HepG2 (cell line): Measurements from ENCODE around the gene LAMP1. TPM values are rescaled to one million over a fixed set of nuclear protein-coding genes. Genes with fewer than 3 reads are reported as not detected.
A peak's percentile ranks its signal among the peaks of the same experiment; 100 is the strongest.

ENCODE experiments used
- CEBPG ChIP-seq: IDR thresholded peaks from 2 replicates; pipeline ENCODE4 v1.6.1; 2016
- ERF ChIP-seq: IDR thresholded peaks from 2 replicates; pipeline ENCODE4 v1.6.1; 2018; ENCODE audit warnings: missing biosample characterization, missing genetic modification reagents
- FIP1L1 ChIP-seq: fragments of 200-400 bp; formaldehyde crosslinking; IDR thresholded peaks from 2 replicates; pipeline ENCODE4 v1.6.1; 2018; ENCODE audit warnings: low read depth, mild to moderate bottlenecking, low read length, moderate library complexity, borderline replicate concordance; ENCODE audit not compliant: insufficient read depth
- HDAC6 ChIP-seq: fragments of 200-600 bp; sonication (generic); IDR thresholded peaks from 2 replicates; pipeline ENCODE4 v1.7.0; 2017; ENCODE audit warnings: mild to moderate bottlenecking, antibody characterized with exemption, low read length, low read depth
- HHEX ChIP-seq: IDR thresholded peaks from 2 replicates; pipeline ENCODE4 v1.6.1; 2016; ENCODE audit warnings: control low read depth
- JDP2 ChIP-seq: sonication (generic); formaldehyde crosslinking; IDR thresholded peaks from 2 replicates; pipeline ENCODE4 v1.8.1; 2022; ENCODE audit warnings: missing genetic modification reagents, borderline replicate concordance
- NFKBIZ ChIP-seq: IDR thresholded peaks from 2 replicates; pipeline ENCODE4 v1.6.1; 2018; ENCODE audit warnings: missing genetic modification reagents, missing compliant biosample characterization
- POGZ ChIP-seq: sonication (generic); formaldehyde crosslinking; IDR thresholded peaks from 2 replicates; pipeline ENCODE4 v1.4.0; 2020; ENCODE audit warnings: mild to moderate bottlenecking, missing genetic modification reagents
- REL ChIP-seq: sonication (generic); formaldehyde crosslinking; conservative IDR thresholded peaks from 2 replicates; pipeline ENCODE4 v1.8.0; 2022; ENCODE audit warnings: mild to moderate bottlenecking, missing genetic modification reagents, moderate library complexity
- SMARCE1 ChIP-seq: fragments of 450-650 bp; IDR thresholded peaks from 2 replicates; pipeline ENCODE4 v1.6.1; 2017; ENCODE audit warnings: borderline replicate concordance
- SMC3 ChIP-seq: IDR thresholded peaks from 2 replicates; pipeline ENCODE4 v1.6.1; 2011; ENCODE audit warnings: low read length, improper control_type of control experiment
- SP2 ChIP-seq: sonication (generic); formaldehyde crosslinking; IDR thresholded peaks from 2 replicates; pipeline ENCODE4 v1.5.1; 2020; ENCODE audit warnings: mild to moderate bottlenecking, missing genetic modification reagents
- SSRP1 ChIP-seq: IDR thresholded peaks from 2 replicates; pipeline ENCODE4 v1.6.1; 2016; ENCODE audit warnings: control low read depth
- ZBTB21 ChIP-seq: sonication (generic); formaldehyde crosslinking; IDR thresholded peaks from 2 replicates; pipeline ENCODE4 v1.4.0; 2020; ENCODE audit warnings: missing genetic modification reagents
- ZFP36L2 ChIP-seq: sonication (generic); formaldehyde crosslinking; IDR thresholded peaks from 2 replicates; pipeline ENCODE4 v1.4.0; 2020; ENCODE audit warnings: missing genetic modification reagents
- ZFP41 ChIP-seq: sonication (generic); formaldehyde crosslinking; IDR thresholded peaks from 2 replicates; pipeline ENCODE4 v1.4.0; 2020; ENCODE audit warnings: mild to moderate bottlenecking, missing genetic modification reagents, borderline replicate concordance
- ZNF251 ChIP-seq: sonication (generic); formaldehyde crosslinking; IDR thresholded peaks from 2 replicates; pipeline ENCODE4 v1.9.0; 2021; ENCODE audit warnings: mild to moderate bottlenecking, missing genetic modification reagents
- ZNF253 ChIP-seq: sonication (generic); formaldehyde crosslinking; IDR thresholded peaks from 2 replicates; pipeline ENCODE4 v1.8.0; 2022; ENCODE audit warnings: mild to moderate bottlenecking, missing genetic modification reagents, borderline replicate concordance
- ZNF451 ChIP-seq: sonication (generic); formaldehyde crosslinking; IDR thresholded peaks from 2 replicates; pipeline ENCODE4 v1.5.0; 2020; ENCODE audit warnings: mild to moderate bottlenecking, missing genetic modification reagents
- ZNF562 ChIP-seq: sonication (generic); formaldehyde crosslinking; IDR thresholded peaks from 2 replicates; pipeline ENCODE4 v1.8.0; 2022; ENCODE audit warnings: missing genetic modification reagents, borderline replicate concordance
- ZNF589 ChIP-seq: sonication (generic); formaldehyde crosslinking; conservative IDR thresholded peaks from 2 replicates; pipeline ENCODE4 v1.8.0; 2022; ENCODE audit warnings: mild to moderate bottlenecking, moderate library complexity, missing genetic modification reagents
- ZNF816 ChIP-seq: sonication (generic); formaldehyde crosslinking; IDR thresholded peaks from 2 replicates; pipeline ENCODE4 v1.8.0; 2022; ENCODE audit warnings: missing genetic modification reagents, mild to moderate bottlenecking, borderline replicate concordance
- polyA plus RNA-seq, 8 experiments: library from polyadenylated mRNA; depleted of rRNA in 3 of 8; stranded (reverse) in 7 of 8; unstranded in 1 of 8; fragments of >200 nt; fragmentation: Illumina TruSeq in 4 of 8; extraction: Trizol in 4 of 8; gene quantifications; 2 replicates each; pipeline versions ENCODE4 v1.2.1 to v1.2.3, GENCODE V29; 2011 to 2016; ENCODE audit warnings: low read depth in 4 of 8, missing spikeins in 1 of 8, mixed read lengths in 1 of 8; ENCODE audit not compliant: insufficient read depth in 1 of 8
- total RNA-seq, 5 experiments: library from RNA; depleted of rRNA; stranded (reverse); fragments of >200 nt; fragmentation: Illumina TruSeq; extraction: Trizol; gene quantifications; 2 replicates each; pipeline ENCODE4 v1.2.3, GENCODE V29; 2016; ENCODE audit warnings: low read depth in 1 of 5
- TF ChIP-seq, protein P1 (sequence below): sonication (generic); formaldehyde crosslinking; IDR thresholded peaks from 2 replicates; pipeline ENCODE4 v1.4.0; 2020; ENCODE audit warnings: low read depth, missing genetic modification reagents
- TF ChIP-seq, protein P2 (sequence below): sonication (generic); formaldehyde crosslinking; IDR thresholded peaks from 2 replicates; pipeline ENCODE4 v1.5.1; 2020; ENCODE audit warnings: missing genetic modification reagents, mild to moderate bottlenecking, borderline replicate concordance
- TF ChIP-seq, protein P3 (sequence below): sonication (generic); formaldehyde crosslinking; IDR thresholded peaks from 2 replicates; pipeline ENCODE4 v1.4.0; 2020; ENCODE audit warnings: missing genetic modification reagents
- TF ChIP-seq, protein P4 (sequence below): sonication (generic); formaldehyde crosslinking; IDR thresholded peaks from 2 replicates; pipeline ENCODE4 v1.5.0; 2020; ENCODE audit warnings: missing genetic modification reagents

The LAMP1 gene
- total and polyA plus RNA-seq, 2 of the 13 experiments (the other 11 are each of a cell fraction or from before 2014, with no cell fraction given): 103 to 112 TPM

DNA sequence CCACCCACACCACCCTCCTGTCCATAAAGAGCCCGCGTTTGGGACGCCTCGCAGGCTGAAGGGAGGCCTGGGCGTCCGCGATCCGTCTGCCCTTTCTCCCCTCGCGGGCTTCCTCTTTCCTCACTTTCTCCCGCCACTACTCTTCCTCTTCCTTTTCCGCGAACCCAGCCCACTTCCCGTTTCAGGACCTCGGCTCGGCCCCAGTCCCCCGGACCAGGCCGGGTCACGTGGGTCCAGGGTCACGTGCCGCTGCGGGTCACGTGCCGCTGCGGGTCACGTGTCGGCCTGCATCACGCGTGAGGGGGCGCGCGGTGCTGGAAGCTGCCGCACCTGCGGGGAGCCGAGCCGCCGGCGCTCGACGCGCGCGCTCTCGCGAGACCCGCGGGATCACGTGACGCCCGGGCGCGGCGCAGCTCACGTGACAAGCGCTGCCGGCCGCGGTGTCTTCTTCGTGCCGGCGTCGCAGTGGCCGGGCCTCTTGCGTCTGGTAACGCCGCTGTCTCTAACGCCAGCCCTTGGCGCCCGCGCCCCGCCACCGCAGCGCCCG lies at the start of gene LAMP1 (continued):
- TF ChIP-seq, protein P1, sequence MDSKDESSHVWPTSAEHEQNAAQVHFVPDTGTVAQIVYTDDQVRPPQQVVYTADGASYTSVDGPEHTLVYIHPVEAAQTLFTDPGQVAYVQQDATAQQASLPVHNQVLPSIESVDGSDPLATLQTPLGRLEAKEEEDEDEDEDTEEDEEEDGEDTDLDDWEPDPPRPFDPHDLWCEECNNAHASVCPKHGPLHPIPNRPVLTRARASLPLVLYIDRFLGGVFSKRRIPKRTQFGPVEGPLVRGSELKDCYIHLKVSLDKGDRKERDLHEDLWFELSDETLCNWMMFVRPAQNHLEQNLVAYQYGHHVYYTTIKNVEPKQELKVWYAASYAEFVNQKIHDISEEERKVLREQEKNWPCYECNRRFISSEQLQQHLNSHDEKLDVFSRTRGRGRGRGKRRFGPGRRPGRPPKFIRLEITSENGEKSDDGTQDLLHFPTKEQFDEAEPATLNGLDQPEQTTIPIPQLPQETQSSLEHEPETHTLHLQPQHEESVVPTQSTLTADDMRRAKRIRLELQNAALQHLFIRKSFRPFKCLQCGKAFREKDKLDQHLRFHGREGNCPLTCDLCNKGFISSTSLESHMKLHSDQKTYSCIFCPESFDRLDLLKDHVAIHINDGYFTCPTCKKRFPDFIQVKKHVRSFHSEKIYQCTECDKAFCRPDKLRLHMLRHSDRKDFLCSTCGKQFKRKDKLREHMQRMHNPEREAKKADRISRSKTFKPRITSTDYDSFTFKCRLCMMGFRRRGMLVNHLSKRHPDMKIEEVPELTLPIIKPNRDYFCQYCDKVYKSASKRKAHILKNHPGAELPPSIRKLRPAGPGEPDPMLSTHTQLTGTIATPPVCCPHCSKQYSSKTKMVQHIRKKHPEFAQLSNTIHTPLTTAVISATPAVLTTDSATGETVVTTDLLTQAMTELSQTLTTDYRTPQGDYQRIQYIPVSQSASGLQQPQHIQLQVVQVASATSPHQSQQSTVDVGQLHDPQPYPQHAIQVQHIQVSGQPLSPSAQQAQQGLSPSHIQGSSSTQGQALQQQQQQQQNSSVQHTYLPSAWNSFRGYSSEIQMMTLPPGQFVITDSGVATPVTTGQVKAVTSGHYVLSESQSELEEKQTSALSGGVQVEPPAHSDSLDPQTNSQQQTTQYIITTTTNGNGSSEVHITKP: no peak; the same call in 1 of the 2 replicates
- TF ChIP-seq ZNF451 (peak; percentile 99), NFKBIZ (CRISPR knock-in tag) (peak; percentile 95), ZFP41 (0 out of 2 replicates have a peak, but pooled peaks have one; percentile 64), ZNF251 (CRISPR knock-in tag) (no peak), REL (CRISPR knock-in tag) (peak; percentile 93), HDAC6 (no peak), ZNF253 (CRISPR knock-in tag) (peak; percentile 96), ZBTB21 (CRISPR knock-in tag) (peak; percentile 49; the same call in 1 of the 2 replicates), JDP2 (no peak; the same call in 1 of the 2 replicates), SSRP1 (no peak), SMARCE1 (no peak), SP2 (peak; percentile 54; the same call in 1 of the 2 replicates), ZNF589 (CRISPR knock-in tag) (peak; percentile 92; the same call in 1 of the 2 replicates), ZFP36L2 (CRISPR knock-in tag) (no peak), ERF (peak; percentile 91), ZNF562 (CRISPR knock-in tag) (peak; percentile 83), ZNF816 (CRISPR knock-in tag) (no peak), SMC3 (no peak), HHEX (CRISPR knock-in tag) (no peak), POGZ (CRISPR knock-in tag) (peak; percentile 97), CEBPG (CRISPR knock-in tag) (peak; percentile 57), FIP1L1 (no peak)
- TF ChIP-seq, protein P2, sequence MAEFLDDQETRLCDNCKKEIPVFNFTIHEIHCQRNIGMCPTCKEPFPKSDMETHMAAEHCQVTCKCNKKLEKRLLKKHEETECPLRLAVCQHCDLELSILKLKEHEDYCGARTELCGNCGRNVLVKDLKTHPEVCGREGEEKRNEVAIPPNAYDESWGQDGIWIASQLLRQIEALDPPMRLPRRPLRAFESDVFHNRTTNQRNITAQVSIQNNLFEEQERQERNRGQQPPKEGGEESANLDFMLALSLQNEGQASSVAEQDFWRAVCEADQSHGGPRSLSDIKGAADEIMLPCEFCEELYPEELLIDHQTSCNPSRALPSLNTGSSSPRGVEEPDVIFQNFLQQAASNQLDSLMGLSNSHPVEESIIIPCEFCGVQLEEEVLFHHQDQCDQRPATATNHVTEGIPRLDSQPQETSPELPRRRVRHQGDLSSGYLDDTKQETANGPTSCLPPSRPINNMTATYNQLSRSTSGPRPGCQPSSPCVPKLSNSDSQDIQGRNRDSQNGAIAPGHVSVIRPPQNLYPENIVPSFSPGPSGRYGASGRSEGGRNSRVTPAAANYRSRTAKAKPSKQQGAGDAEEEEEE (CRISPR knock-in tag): no peak
- TF ChIP-seq, protein P3, sequence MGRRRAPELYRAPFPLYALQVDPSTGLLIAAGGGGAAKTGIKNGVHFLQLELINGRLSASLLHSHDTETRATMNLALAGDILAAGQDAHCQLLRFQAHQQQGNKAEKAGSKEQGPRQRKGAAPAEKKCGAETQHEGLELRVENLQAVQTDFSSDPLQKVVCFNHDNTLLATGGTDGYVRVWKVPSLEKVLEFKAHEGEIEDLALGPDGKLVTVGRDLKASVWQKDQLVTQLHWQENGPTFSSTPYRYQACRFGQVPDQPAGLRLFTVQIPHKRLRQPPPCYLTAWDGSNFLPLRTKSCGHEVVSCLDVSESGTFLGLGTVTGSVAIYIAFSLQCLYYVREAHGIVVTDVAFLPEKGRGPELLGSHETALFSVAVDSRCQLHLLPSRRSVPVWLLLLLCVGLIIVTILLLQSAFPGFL (CRISPR knock-in tag): no peak; the same call in 1 of the 2 replicates
- TF ChIP-seq, protein P4, sequence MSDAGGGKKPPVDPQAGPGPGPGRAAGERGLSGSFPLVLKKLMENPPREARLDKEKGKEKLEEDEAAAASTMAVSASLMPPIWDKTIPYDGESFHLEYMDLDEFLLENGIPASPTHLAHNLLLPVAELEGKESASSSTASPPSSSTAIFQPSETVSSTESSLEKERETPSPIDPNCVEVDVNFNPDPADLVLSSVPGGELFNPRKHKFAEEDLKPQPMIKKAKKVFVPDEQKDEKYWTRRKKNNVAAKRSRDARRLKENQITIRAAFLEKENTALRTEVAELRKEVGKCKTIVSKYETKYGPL: no peak
